ENCODE measurements around the gene SCN2B. TPM values are rescaled to one million over a fixed set of nuclear protein-coding genes. Genes with fewer than 3 reads are reported as not detected.

SCN2B gene
- total RNA-seq, 1 donor from 2014 or later, result 0.39 TPM

GRCh38 chr11:118175031-118175992, 1.1 kb downstream of the SCN2B start:
- Mint-ChIP-seq H3K27ac (ENCODE audit: unreplicated experiment) (no peak overlapping the region), H3K4me3 (ENCODE audit: unreplicated experiment) (peak overlapping the region; percentile 84)

GRCh38 chr11:118174006-118174567, 2.4 kb downstream of the SCN2B start:
- Mint-ChIP-seq H3K9me3 (ENCODE audit: unreplicated experiment) (peaks cover 8% of the 10 kb centered on the region), H3K27me3 (ENCODE audit: unreplicated experiment) (peaks cover 8% of the 10 kb centered on the region), H3K27ac (ENCODE audit: unreplicated experiment) (no peak overlapping the region), H3K36me3 (ENCODE audit: unreplicated experiment) (no peaks in the 10 kb centered on the region), H3K4me1 (ENCODE audit: low read depth, unreplicated experiment) (peaks cover 26% of the 10 kb centered on the region), H3K4me3 (ENCODE audit: unreplicated experiment) (no peak overlapping the region)
- DNase-seq, result no peak
- TF ChIP-seq CTCF (IDR thresholded peaks at IDR 0.05; ENCODE audit: partially characterized antibody, unreplicated experiment), result no peak

More at GRCh38 chr11:118175031-118175992, 1.1 kb downstream of the SCN2B start:
- Mint-ChIP-seq H3K9me3 (ENCODE audit: unreplicated experiment) (peaks cover 8% of the 10 kb centered on the region), H3K27me3 (ENCODE audit: unreplicated experiment) (peaks cover 8% of the 10 kb centered on the region), H3K36me3 (ENCODE audit: unreplicated experiment) (no peaks in the 10 kb centered on the region), H3K4me1 (ENCODE audit: low read depth, unreplicated experiment) (peaks cover 21% of the 10 kb centered on the region)
- no peak for TF ChIP-seq CTCF (IDR thresholded peaks at IDR 0.05; ENCODE audit: partially characterized antibody, unreplicated experiment)
- DNase-seq, result no peak

- Mint-ChIP-seq H3K4me3 (ENCODE audit: unreplicated experiment) (peak overlapping the region; percentile 49), H3K4me1 (ENCODE audit: low read depth, unreplicated experiment) (peaks cover 32% of the 10 kb centered on the region), H3K27me3 (ENCODE audit: unreplicated experiment) (peaks cover 11% of the 10 kb centered on the region), H3K9me3 (ENCODE audit: unreplicated experiment) (peaks cover 10% of the 10 kb centered on the region), H3K27ac (ENCODE audit: unreplicated experiment) (no peak overlapping the region), H3K36me3 (ENCODE audit: unreplicated experiment) (no peaks in the 10 kb centered on the region)
- no peak for DNase-seq
- no peak for TF ChIP-seq CTCF (IDR thresholded peaks at IDR 0.05; ENCODE audit: partially characterized antibody, unreplicated experiment)
Measured at GRCh38 chr11:118172356-118172755, 4.1 kb downstream of the SCN2B start.

- H3K27ac Mint-ChIP-seq (ENCODE audit: unreplicated experiment), result no peak overlapping the region
- peak; percentile 87 for DNase-seq
- no peaks in the 10 kb centered on the region for H3K36me3 Mint-ChIP-seq (ENCODE audit: unreplicated experiment)
- peaks cover 10% of the 10 kb centered on the region for H3K9me3 Mint-ChIP-seq (ENCODE audit: unreplicated experiment)
- peak; percentile 98 for TF ChIP-seq CTCF (IDR thresholded peaks at IDR 0.05; ENCODE audit: partially characterized antibody, unreplicated experiment)
- peak overlapping the region; percentile 49 for H3K4me3 Mint-ChIP-seq (ENCODE audit: unreplicated experiment)
- H3K4me1 Mint-ChIP-seq (ENCODE audit: low read depth, unreplicated experiment), result peaks cover 31% of the 10 kb centered on the region
- H3K27me3 Mint-ChIP-seq (ENCODE audit: unreplicated experiment), result peaks cover 11% of the 10 kb centered on the region
Measured at GRCh38 chr11:118171269-118172062, 5.0 kb downstream of the SCN2B start.

Measured in glutamatergic neuron (in vitro differentiated cells).